ENCODE data around the gene FNDC3A.
"Not testable (repeated sequence)": the region's sequence is repeated elsewhere in the genome, so short reads cannot be mapped to it uniquely, and the experiment has no call there.

FNDC3A gene

DNA sequence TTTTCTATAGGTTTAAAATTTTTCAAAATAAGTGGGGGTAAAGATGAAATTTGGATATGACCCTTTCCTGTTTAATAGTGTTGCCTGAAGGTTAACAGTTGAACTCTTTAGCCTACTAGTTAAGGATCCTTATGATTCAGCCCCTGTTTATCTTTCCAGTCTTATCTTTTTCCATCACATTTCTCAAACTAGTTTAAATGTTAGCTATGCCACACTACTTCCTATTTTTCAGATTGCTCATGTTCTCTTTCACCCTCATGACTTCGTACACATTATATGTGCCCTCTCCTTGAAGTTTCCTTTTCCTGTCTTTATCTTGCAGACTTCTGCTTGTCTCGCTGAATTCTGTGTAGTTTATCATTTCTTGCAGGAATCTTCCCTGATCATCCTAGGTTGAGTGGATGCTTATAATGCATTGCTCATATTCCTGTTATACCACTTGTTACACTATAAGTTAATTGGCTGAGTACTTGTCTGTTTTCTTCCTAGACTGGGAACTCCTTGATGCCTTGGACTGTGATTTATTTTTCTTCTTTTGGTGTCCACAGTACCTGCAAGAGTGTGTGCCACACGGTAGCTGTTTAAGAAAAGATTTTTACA is 86.7 kb downstream of the FNDC3A start:
- no peak overlapping the region for H3K4me3 ChIP-seq (ENCODE audit: low read depth, low read length)
- TF ChIP-seq, protein P1, sequence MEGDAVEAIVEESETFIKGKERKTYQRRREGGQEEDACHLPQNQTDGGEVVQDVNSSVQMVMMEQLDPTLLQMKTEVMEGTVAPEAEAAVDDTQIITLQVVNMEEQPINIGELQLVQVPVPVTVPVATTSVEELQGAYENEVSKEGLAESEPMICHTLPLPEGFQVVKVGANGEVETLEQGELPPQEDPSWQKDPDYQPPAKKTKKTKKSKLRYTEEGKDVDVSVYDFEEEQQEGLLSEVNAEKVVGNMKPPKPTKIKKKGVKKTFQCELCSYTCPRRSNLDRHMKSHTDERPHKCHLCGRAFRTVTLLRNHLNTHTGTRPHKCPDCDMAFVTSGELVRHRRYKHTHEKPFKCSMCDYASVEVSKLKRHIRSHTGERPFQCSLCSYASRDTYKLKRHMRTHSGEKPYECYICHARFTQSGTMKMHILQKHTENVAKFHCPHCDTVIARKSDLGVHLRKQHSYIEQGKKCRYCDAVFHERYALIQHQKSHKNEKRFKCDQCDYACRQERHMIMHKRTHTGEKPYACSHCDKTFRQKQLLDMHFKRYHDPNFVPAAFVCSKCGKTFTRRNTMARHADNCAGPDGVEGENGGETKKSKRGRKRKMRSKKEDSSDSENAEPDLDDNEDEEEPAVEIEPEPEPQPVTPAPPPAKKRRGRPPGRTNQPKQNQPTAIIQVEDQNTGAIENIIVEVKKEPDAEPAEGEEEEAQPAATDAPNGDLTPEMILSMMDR (IDR thresholded peaks at IDR 0.05; ENCODE audit: insufficient read depth, low read depth, low read length, missing control alignments): no peak
- DNase-seq (ENCODE audit: low read depth): no peak

DNA sequence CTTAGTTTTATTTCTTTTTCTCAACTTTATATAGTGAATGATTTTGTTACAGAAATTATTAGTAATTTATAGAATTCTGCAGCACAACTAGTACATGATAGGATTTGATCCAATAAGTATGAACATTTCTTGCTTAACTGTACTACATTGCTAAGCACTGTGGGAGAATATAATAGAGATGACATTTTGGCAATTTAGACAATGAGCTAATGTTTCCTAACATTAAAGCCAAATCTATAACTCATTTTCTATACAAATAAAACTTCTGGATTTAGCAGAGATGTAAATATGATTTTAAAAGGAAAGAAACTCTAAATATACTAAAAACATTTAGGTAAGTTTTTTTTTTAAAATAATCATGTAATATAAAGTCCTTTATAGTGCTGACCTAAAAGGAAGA is 87.3 kb downstream of the FNDC3A start:
- TF ChIP-seq, protein P1 (IDR thresholded peaks at IDR 0.05; ENCODE audit: insufficient read depth, low read depth, low read length, missing control alignments): no peak
- no peak overlapping the region for H3K4me3 ChIP-seq (ENCODE audit: low read depth, low read length)
- no peak for DNase-seq (ENCODE audit: low read depth)

DNA sequence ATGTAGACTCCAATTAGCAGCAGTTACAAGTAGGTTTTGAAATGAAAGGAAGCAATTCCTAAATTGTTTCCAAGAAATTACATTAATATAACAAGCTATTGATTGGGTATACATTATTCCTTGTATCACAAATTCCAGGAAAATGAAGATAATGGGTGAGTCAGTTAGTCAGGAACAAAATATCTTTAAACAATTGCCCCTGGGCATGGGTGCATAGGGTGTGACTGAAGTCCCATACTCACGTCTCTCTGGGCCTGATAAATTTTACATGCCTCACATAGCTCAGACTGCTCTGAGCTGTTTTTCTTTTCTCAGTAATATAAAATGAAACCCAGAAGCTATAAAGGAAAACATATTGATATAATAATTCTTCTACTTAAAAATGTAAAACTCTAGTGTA is 87.8 kb downstream of the FNDC3A start:
- TF ChIP-seq, protein P1 (IDR thresholded peaks at IDR 0.05; ENCODE audit: insufficient read depth, low read depth, low read length, missing control alignments): no peak
- DNase-seq (ENCODE audit: low read depth): no peak
- H3K4me3 ChIP-seq (ENCODE audit: low read depth, low read length): no peak overlapping the region

DNA sequence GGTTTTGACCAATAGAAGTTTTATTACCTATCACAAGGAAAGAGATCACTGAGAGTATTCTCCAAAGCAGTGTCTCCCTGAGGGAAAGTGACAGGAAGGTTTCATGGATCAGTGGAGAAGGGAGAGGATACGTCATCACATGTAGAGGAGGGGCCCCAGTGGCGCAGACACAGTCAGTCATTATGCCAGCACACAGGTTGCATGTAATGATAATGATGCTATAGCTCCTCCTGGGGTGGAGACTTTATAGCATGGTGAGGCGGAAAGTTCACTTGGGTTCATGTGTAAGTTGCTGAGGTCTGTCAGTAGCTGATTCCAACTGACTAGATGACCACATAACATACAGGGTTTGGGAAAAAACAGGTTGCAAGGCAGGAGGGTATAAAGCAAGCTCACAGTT is 88.8 kb downstream of the FNDC3A start:
- TF ChIP-seq, protein P1 (IDR thresholded peaks at IDR 0.05; ENCODE audit: insufficient read depth, low read depth, low read length, missing control alignments): no peak
- DNase-seq (ENCODE audit: low read depth): no peak
- H3K4me3 ChIP-seq (ENCODE audit: low read depth, low read length): no peak overlapping the region

DNA sequence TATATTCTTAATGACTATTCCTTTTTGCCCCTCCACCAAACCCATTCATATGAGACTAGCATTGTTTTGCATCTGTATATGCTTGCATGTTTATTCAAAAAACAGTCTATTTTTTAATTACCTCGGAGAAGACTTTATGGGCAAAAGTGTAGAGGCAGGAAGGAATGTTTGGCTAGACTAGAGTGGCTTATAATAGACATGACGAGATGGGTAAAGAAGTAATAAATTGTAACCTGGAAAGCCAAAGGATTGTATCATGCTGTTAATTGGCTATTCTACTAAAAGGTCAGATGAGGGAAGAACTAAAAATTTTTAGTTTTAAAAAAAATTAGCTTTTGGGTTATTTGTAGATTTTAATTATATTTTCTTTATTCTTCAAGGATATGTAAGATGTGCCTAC is 91.1 kb downstream of the FNDC3A start:
- TF ChIP-seq, protein P1 (IDR thresholded peaks at IDR 0.05; ENCODE audit: insufficient read depth, low read depth, low read length, missing control alignments): no peak
- H3K4me3 ChIP-seq (ENCODE audit: low read depth, low read length): no peak overlapping the region
- DNase-seq (ENCODE audit: low read depth): no peak

DNA sequence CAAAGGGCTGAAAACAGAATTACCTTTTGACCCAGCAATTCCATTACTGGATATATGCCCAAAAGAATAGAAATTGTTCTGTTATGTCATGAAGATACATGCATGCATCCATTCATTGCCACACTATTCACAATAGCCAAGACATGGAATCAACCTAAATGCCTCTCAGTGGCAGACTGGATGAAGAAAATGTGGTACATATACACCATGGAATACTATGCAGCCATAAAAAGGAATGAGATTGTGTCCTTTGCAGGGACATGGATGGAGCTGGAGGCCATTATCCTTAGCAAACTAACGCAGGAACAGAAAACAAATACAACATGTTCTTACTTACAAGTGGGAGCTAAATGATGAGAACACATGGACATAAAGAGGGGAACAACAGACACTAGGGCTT is 92.8 kb downstream of the FNDC3A start:
- H3K4me3 ChIP-seq (ENCODE audit: low read depth, low read length); DNase-seq (ENCODE audit: low read depth): not testable (repeated sequence)

DNA sequence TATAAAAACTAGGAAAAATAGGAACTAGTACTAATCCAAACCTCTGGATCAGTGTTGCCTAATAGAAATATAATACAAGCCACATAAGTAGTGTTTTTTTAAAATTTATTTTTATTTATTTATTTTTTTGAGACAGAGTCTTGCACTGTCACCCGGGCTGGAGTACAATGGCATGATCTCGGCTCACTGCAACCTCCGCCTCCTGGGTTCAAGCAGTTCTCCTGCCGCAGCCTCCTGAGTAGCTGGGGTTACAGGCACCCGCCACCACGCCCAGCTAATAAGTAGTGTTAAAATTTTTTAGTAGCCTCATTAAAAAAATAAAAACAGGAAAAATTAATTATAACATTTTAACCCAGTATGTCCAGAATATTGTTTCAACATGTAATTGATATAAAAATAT is 94.3 kb downstream of the FNDC3A start:
- not testable (repeated sequence) for DNase-seq (ENCODE audit: low read depth); H3K4me3 ChIP-seq (ENCODE audit: low read depth, low read length)

DNA sequence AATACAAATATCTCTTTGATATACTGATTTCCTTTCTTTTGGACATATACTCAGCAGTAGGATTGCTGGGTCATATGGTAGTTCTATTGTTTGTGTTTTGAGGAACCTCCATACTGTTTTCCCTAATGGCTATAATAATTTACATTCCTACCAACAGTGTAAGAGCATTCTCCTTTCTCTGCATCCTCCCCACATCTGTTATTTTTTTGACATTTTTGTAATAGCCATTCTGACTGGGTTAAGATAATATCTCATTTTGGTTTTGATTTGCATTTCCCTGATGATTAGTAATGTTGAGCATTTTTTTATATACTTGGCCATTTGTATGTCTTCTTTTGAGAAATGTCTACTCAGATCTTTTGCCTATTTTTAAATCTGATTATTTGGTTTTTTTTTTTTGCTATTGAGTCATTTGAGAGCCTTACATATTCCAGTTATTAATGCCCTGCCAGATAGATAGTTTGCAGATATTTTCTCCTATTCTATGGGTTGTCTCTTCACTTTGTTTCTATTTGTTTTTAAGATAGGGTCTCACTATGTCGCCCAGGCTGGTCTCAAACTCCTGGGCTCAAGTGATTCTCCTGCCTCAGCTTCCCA is 95.7 kb downstream of the FNDC3A start:
- H3K4me3 ChIP-seq (ENCODE audit: low read depth, low read length): no peak overlapping the region
- TF ChIP-seq, protein P1 (IDR thresholded peaks at IDR 0.05; ENCODE audit: insufficient read depth, low read depth, low read length, missing control alignments): no peak
- DNase-seq (ENCODE audit: low read depth): no peak
